Ovary (tissue), 3 donors: ENCODE results near the gene ALX4.

Experiments
- POLR2A ChIP-seq: fragments of 450-650 bp; IDR thresholded peaks from one replicate; pipeline ENCODE4 v1.6.1; 2017; ENCODE audit warnings: antibody characterized with exemption, mild to moderate bottlenecking, moderate library complexity
- TF ChIP-seq, protein P1 (sequence below), 3 donors: fragments of 450-650 bp in 2 of 3; fragments of 200-600 bp in 1 of 3; IDR thresholded peaks; one replicate each; pipeline versions ENCODE4 v1.5.1 to v1.8.0; 2016 to 2022; ENCODE audit warnings: antibody characterized with exemption in 3 of 3, mild to moderate bottlenecking in 1 of 3
- donor health status: DM: no; HTN: no; CAD: no.

DNA sequence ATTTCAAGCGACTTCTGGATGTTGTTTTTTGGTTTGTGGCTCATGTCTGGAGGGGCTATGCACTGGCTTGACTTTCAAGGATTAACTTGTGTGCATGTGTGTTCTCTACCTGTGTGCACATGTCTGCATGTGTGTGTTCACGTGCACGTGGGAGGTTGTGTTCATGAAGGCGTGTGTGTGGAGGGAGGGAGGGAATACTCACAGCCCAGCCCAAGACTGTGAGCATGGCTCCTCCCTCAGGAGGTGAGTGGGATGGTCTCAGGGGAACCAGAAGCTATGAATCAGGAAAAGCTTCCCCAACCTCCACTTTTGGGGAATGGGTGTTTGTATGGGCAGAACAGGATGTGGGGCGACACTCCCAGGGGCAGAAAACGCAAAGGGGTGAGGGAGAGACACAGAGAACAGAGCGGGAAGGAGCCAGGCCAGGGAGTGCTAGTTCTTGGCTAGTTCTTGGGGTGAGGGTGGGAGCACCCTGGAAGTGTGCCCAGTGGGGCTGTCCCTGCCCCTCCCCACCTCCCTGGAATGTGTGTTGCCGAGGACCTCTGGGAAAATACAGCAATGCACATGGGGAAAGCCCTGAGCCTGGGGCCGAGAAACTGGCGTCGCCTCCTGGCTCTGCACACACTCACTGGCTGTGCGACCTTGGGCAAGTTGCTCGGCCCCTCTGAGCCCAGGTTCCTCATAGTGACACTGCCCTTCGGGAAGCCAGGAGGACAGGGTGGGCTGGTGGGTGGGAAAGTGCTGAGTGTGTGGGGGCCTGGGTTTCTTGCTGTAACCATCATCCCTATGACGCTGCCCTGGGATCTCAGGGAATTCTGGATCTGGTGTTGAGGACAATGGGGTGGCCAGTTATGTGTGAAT is 16.9 kb upstream of the ALX4 start:
- TF ChIP-seq, protein P1, sequence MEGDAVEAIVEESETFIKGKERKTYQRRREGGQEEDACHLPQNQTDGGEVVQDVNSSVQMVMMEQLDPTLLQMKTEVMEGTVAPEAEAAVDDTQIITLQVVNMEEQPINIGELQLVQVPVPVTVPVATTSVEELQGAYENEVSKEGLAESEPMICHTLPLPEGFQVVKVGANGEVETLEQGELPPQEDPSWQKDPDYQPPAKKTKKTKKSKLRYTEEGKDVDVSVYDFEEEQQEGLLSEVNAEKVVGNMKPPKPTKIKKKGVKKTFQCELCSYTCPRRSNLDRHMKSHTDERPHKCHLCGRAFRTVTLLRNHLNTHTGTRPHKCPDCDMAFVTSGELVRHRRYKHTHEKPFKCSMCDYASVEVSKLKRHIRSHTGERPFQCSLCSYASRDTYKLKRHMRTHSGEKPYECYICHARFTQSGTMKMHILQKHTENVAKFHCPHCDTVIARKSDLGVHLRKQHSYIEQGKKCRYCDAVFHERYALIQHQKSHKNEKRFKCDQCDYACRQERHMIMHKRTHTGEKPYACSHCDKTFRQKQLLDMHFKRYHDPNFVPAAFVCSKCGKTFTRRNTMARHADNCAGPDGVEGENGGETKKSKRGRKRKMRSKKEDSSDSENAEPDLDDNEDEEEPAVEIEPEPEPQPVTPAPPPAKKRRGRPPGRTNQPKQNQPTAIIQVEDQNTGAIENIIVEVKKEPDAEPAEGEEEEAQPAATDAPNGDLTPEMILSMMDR (IDR thresholded peaks at IDR 0.05): no peak
- no peak for TF ChIP-seq POLR2A
